Measurements from ENCODE around the gene KRT73.

DNA sequence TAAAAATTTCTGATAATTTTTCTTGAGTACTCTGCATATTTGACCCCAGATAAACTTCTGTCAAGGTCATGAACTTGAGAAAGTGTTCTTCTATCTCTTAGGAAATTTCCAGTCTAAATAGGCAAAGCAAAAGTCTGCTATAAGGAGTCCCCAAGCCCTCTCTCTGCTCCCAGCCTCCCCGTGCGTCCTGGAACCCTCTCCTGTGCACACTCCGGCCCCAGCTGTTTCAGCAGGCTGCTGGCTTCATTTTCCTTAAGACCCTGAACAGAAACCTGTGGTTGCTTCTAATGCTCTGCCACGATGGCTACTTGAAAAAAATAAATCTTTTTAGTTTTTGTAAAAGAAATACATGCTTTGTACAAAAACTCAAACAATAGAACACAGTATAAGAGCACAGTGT lies 18.9 kb upstream of the KRT73 start:
- no peak for TF ChIP-seq PKNOX1 (IDR thresholded peaks at IDR 0.05)
- TF ChIP-seq NFRKB (IDR thresholded peaks at IDR 0.05), result no peak
- TF ChIP-seq HDGF (IDR thresholded peaks at IDR 0.05; ENCODE audit: borderline replicate concordance), result no peak

Data from HEK293T (cell line).